Medulla oblongata (tissue), 1 donor: ENCODE measurements around the gene UBAP1L.
"Not testable (repeated sequence)": the region's sequence is repeated elsewhere in the genome, so short reads cannot be mapped to it uniquely, and the experiment has no call there.

Source experiments
- DNase-seq: peaks from one replicate; pipeline ENCODE4 v3.0.0-alpha.2; 2015; ENCODE audit errors: extremely low spot score

Gene UBAP1L

DNA sequence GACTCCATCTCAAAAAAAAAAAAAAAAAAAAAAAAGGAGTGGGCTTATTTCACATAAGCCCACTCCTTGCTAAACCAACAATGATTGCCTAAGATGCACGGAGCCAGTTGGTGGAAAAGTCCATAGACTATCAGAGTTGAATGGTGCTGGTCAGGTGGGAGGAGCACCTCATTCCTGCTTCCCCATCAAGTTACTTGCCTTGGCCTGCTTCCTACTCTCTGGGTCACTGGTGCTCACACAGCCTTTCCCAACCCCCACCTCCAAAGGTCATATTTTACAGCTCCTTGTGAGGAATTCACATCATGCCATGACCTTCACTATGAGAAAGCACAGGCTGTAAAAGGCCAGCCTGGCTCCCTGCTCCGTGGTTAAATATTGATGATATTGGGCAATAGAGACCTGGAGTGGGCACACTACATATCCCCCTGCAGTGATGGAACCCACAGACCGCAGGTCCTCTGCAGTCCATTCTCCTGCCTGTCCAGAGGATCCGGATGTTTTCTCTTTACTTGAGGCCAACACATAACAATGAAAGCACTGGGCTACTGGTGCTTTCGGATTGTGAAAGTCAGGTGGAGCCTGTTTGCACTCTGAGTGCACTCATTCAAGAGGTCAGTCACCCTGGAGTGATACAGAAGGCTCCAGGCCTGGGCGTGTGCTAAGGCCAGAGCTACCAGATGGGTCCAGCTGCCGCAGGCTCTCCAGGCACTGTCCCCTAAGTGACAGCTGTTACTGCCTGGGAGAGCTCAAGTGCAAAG lies 70.1 kb downstream of the UBAP1L start, which contains the start of gene SLC51B:
TSS of gene SLC51B (plus strand) at position 664 of the 758 bp plus-strand sequence. CDS start 4,618 bp downstream, outside the sequence.
- no peak for DNase-seq

DNA sequence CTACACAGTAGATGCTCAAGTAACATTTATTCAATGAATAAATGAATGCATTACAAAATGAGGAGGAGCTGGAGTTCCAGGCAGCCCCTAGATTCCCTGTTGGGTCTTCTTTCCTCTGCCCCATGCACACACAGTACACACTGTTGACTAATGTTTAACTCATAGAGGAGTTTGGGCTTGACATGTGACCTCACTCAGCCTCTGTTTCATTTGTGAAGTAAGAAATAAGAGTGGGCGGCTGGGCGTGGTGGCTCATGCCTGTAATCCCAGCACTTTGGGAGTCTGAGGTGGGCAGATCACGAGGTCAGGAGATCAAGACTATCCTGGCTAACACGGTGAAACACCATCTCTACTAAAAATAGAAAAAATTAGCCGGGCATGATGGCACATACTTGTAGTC lies 70.8 kb downstream of the UBAP1L start:
- not testable (repeated sequence) for DNase-seq

DNA sequence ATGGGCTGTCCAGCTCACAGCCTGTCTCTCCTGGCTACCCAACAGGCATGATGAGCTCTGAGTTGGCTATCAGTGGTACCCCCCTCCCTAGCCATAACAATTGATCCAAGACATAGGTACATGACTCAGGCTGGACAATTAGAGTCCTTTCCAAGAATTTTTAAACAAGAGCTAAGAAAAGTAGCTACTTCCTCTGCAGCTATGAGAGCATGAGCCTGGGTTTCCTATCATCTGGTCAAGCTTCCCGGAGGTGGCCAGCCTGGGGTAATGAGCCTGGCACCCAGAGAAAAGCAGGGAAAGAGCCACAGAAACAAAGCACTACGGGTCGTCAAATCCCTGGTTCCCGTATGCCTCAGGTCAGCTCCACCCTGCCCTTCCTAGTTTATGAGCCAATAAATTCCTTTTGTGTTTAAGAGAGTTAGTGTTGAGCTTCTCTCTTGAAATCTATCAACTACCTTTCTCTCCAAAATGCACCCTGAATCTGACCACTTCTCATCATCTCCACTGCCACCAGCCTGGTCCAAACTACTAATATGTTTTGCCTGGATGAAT lies 72.1 kb downstream of the UBAP1L start:
- DNase-seq = no peak
